Measurements from ENCODE around the gene NDUFA12. TPM values are rescaled to one million over a fixed set of nuclear protein-coding genes. Genes with fewer than 3 reads are reported as not detected.

The NDUFA12 gene
- total RNA-seq, 1 experiment from 2014 or later = 379 TPM

DNA sequence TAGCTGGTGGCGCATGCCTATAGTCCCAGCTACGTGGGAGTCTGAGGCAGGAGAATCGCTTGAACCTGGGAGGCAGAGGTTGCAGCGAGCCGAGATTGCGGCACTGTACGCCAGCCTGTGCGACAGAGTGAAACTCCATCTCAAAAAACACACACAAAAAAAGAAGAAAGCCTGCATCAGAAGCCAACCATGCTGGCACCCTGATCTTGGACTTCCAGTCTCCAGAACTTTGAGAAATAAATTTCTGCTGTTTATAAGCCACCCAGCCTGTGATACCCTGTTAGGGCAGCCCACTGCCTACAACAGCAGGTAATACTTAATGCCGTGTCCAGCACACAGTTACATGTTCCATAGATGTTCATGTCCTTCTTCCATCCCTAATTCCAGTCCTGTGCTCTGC, 62.7 kb downstream of the NDUFA12 start:
- DNase-seq (ENCODE audit: low read depth) = no peak

DNA sequence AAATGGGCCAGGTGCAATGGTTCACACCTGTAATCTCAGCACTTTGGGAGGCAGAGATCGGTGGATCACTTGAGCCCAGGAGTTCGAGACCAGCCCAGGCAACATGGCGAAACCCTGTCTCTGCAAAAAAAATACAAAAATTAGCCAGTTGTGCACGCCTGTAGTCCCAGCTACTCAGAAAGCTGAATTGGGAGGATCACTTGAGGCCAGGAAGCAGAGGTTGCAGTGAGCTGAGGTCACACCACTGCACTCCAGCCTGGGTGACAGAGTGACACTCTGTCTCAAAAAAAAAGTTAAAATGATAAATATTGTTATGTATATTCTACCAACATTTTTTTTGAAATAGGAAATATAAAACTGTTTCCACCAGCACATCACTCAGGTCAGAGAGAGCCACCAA, 64.9 kb downstream of the NDUFA12 start:
- DNase-seq (ENCODE audit: low read depth) = no peak

DNA sequence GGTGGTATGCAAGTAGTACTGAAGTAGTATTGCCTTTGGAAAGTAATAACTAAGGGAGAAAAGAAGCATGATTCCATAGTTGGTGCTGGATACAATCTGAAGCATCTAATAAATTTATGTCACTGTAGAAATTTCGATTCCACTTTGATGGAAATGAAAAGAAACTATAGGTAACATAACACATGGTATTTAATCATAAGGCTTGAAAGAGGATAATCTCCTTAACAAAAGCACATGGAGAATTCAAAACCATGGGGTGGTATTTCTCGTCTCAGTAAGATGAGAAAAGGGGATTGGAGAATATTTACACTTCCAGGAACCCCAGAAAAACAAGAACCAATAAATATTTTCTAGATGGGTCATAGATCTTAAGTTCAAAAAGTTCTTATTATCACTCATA, 72.7 kb downstream of the NDUFA12 start:
- DNase-seq (ENCODE audit: low read depth) = no peak

GRCh38 chr12:94930216-94930654, 73.3 kb downstream of the NDUFA12 start:
- DNase-seq (ENCODE audit: low read depth) = no peak

- no peak for DNase-seq (ENCODE audit: low read depth)
Measured at GRCh38 chr12:94929780-94930179, 73.7 kb downstream of the NDUFA12 start.

DNA sequence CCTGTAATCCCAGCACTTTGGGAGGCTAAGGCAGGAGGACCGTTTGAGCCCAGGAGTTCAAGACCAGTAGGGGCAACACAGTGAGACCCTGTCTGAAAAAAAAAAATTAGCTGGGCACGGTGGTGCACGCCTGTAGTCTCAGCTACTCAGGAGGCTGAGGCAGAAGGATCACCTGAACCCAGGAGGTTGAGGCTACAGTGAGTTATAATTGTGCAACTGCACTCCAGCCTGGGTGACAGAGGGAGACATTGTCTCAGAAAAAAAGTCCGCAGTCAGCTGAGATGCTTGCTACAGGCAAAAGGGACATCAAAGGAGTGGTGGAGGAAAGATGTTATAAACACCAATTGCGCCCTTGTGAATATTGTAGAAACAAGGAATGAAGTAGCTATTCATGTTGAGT, 77.8 kb downstream of the NDUFA12 start:
- no peak for DNase-seq (ENCODE audit: low read depth)

- DNase-seq (ENCODE audit: low read depth) = no peak
Measured at GRCh38 chr12:94925206-94925605, 78.3 kb downstream of the NDUFA12 start.

- no peak for DNase-seq (ENCODE audit: low read depth)
Measured at GRCh38 chr12:94922561-94922960, 80.9 kb downstream of the NDUFA12 start.

Other genes starting within 250 kb of the NDUFA12 start
- gene NR2C1, start 69.9 kb upstream of the NDUFA12 start, total RNA-seq (2014; rRNA removed; shearing (Covaris generic)) = 25.0 and 25.9 TPM in 2 replicates
- gene FGD6, start 213.8 kb upstream of the NDUFA12 start, total RNA-seq (2014; rRNA removed; shearing (Covaris generic)) = 12.3 and 13.9 TPM in 2 replicates
- gene VEZT, start 214.1 kb upstream of the NDUFA12 start, total RNA-seq (2014; rRNA removed; shearing (Covaris generic)) = 61.9 and 102 TPM in 2 replicates

Data from Daoy (cell line).